IMR-90 (cell line): ENCODE measurements around the gene USP5. TPM values are rescaled to one million over a fixed set of nuclear protein-coding genes. Genes with fewer than 3 reads are reported as not detected.

Experiments used
- ATAC-seq: fragments of 200-7000 bp; cut with Tn5 transposase; 2 replicates; pipeline ENCODE4 v1.9.1; 2020; ENCODE audit warnings: low read depth, mild to moderate bottlenecking, moderate library complexity
- BruUV-seq: library from RNA; stranded (reverse); fragments of 400-500 nt; replicated peaks from 2 replicates; lab custom pipeline; 2021; lab: Mats Ljungman, UMichigan
- CTCF ChIA-PET: fragments of 300-600 bp; formaldehyde crosslinking; extraction: SDS; loops from one replicate; lab custom pipeline; 2021; ENCODE audit warnings: antibody characterized with exemption; lab: Yijun Ruan, JAX
- POLR2A ChIA-PET: fragments of 300-600 bp; sonication (Branson Sonifier 250); formaldehyde crosslinking; loops from one replicate; lab custom pipeline; 2022; ENCODE audit warnings: antibody characterized with exemption; ENCODE audit not compliant: unreplicated experiment; lab: Charles Lee
- DNase-seq: peaks from one replicate; pipeline ENCODE4 v3.0.0; 2013
- H2AFZ ChIP-seq: replicated peaks from 2 replicates; pipeline ENCODE3; 2013; ENCODE audit warnings: low read length, mild to moderate bottlenecking; ENCODE audit not compliant: poor library complexity
- H2AK5ac ChIP-seq: 2 replicates; pipeline ENCODE4 v1.6.1; 2013; ENCODE audit warnings: low read depth, low read length, inconsistent platforms
- H2AK9ac ChIP-seq: replicated peaks from 2 replicates; pipeline ENCODE3; 2013; ENCODE audit warnings: mild to moderate bottlenecking, low read depth, low read length, moderate library complexity; ENCODE audit not compliant: poor library complexity
- H2BK120ac ChIP-seq: 2 replicates; pipeline ENCODE4 v1.6.1; 2013; ENCODE audit warnings: low read depth, low read length, inconsistent platforms
- H2BK15ac ChIP-seq: 3 replicates; pipeline ENCODE4 v1.6.1; 2013; ENCODE audit warnings: low read depth, low read length, inconsistent platforms
- H2BK20ac ChIP-seq: 2 replicates; pipeline ENCODE4 v1.6.1; 2013; ENCODE audit warnings: low read depth, mild to moderate bottlenecking, inconsistent platforms, low read length, moderate library complexity
- H2BK5ac ChIP-seq: 2 replicates; pipeline ENCODE4 v1.6.1; 2013; ENCODE audit warnings: mild to moderate bottlenecking, low read depth, low read length, inconsistent platforms; ENCODE audit not compliant: poor library complexity, severe bottlenecking
- H3K14ac ChIP-seq: replicated peaks from 2 replicates; pipeline ENCODE4 v1.6.1; 2013; ENCODE audit warnings: low read depth, low read length, inconsistent platforms
- H3K18ac ChIP-seq: 2 replicates; pipeline ENCODE4 v1.6.1; 2013; ENCODE audit warnings: low read depth, low read length, control low read depth
- H3K23ac ChIP-seq: 2 replicates; pipeline ENCODE4 v1.6.1; 2013; ENCODE audit warnings: low read depth, low read length, inconsistent platforms
- H3K27ac ChIP-seq: 2 replicates; pipeline ENCODE4 v1.5.1; 2013; ENCODE audit warnings: mild to moderate bottlenecking, control low read depth, low read length; ENCODE audit not compliant: insufficient read depth
- H3K27me3 ChIP-seq: 2 replicates; pipeline ENCODE4 v1.6.1; 2013; ENCODE audit warnings: low read length; ENCODE audit not compliant: control insufficient read depth, insufficient read depth
- H3K36me3 ChIP-seq: 2 replicates; pipeline ENCODE4 v1.6.1; 2013; ENCODE audit warnings: low read length, mixed read lengths; ENCODE audit not compliant: control insufficient read depth, insufficient read depth
- H3K4ac ChIP-seq: 2 replicates; pipeline ENCODE4 v1.6.1; 2013; ENCODE audit warnings: low read depth, low read length, inconsistent platforms
- H3K4me1 ChIP-seq: 2 replicates; pipeline ENCODE4 v1.6.1; 2013; ENCODE audit warnings: low read length, mixed read lengths; ENCODE audit not compliant: control insufficient read depth, insufficient read depth
- H3K4me2 ChIP-seq: 2 replicates; pipeline ENCODE4 v1.6.1; 2013; ENCODE audit warnings: low read depth, mild to moderate bottlenecking, control low read depth, low read length, moderate library complexity
- H3K4me3 ChIP-seq: 2 replicates; pipeline ENCODE4 v1.5.1; 2013; ENCODE audit warnings: low read depth, mild to moderate bottlenecking, control low read depth, low read length, moderate library complexity; ENCODE audit not compliant: insufficient read depth
- H3K56ac ChIP-seq: 2 replicates; pipeline ENCODE4 v1.6.1; 2013; ENCODE audit warnings: low read length, inconsistent platforms; ENCODE audit not compliant: insufficient read depth; ENCODE audit errors: extremely low read depth
- H3K79me1 ChIP-seq, 2 experiments: 2 replicates each; pipeline ENCODE4 v1.6.1; 2013; ENCODE audit warnings: low read length in 2 of 2, inconsistent platforms in 1 of 2, low read depth in 1 of 2
- H3K9ac ChIP-seq: 2 replicates; pipeline ENCODE4 v1.6.1; 2013; ENCODE audit warnings: low read depth, low read length, control low read depth
- H3K9me1 ChIP-seq: 2 replicates; pipeline ENCODE4 v1.6.1; 2013; ENCODE audit warnings: low read length, inconsistent platforms; ENCODE audit not compliant: insufficient read depth
- H3K9me3 ChIP-seq: 2 replicates; pipeline ENCODE4 v1.6.1; 2013; ENCODE audit warnings: low read length; ENCODE audit not compliant: control insufficient read depth, insufficient read depth
- H4K20me1 ChIP-seq: 2 replicates; pipeline ENCODE4 v1.6.1; 2013; ENCODE audit warnings: low read length, inconsistent platforms; ENCODE audit not compliant: insufficient read depth
- H4K5ac ChIP-seq: 2 replicates; pipeline ENCODE4 v1.6.1; 2013; ENCODE audit warnings: mild to moderate bottlenecking, low read depth, low read length, control low read depth
- H4K8ac ChIP-seq, 2 experiments: 2 replicates each; pipeline ENCODE4 v1.6.1; 2013; ENCODE audit warnings: low read depth in 2 of 2, low read length in 2 of 2, control low read depth in 1 of 2, inconsistent platforms in 1 of 2
- H4K91ac ChIP-seq: 2 replicates; pipeline ENCODE4 v1.6.1; 2013; ENCODE audit warnings: low read depth, low read length, inconsistent platforms; ENCODE audit not compliant: insufficient read depth
- CEBPB ChIP-seq: IDR thresholded peaks from 2 replicates; pipeline ENCODE4 v1.6.1; 2012; ENCODE audit warnings: low read depth, low read length, improper control_type of control experiment
- CHD1 ChIP-seq: IDR thresholded peaks from 2 replicates; pipeline ENCODE4 v1.6.1; 2012; ENCODE audit warnings: low read depth, low read length, improper control_type of control experiment
- FOS ChIP-seq: fragments of 150-350 bp; IDR thresholded peaks from 2 replicates; pipeline ENCODE4 v1.6.1; 2016; ENCODE audit warnings: low read depth, low read length
- MAZ ChIP-seq: IDR thresholded peaks from 2 replicates; pipeline ENCODE4 v1.6.1; 2012; ENCODE audit warnings: low read depth, mild to moderate bottlenecking, low read length, improper control_type of control experiment, moderate library complexity, borderline replicate concordance
- RAD21 ChIP-seq: IDR thresholded peaks from 2 replicates; pipeline ENCODE4 v1.6.1; 2012; ENCODE audit warnings: low read length, improper control_type of control experiment
- SMC3 ChIP-seq: fragments of 150-350 bp; IDR thresholded peaks from 2 replicates; pipeline ENCODE4 v1.6.1; 2016; ENCODE audit warnings: low read depth, mild to moderate bottlenecking, antibody characterized with exemption, low read length, moderate library complexity
- USF2 ChIP-seq: fragments of 150-350 bp; IDR thresholded peaks from 2 replicates; pipeline ENCODE4 v1.6.1; 2017; ENCODE audit warnings: mild to moderate bottlenecking, antibody characterized with exemption, low read length, low read depth
- WGBS, 2 experiments: methylation state at CpG; one replicate each; pipeline versions ENCODE4 v1.1.5 to v1.1.7; 2013; ENCODE audit warnings: missing lambda C conversion rate in 2 of 2; ENCODE audit not compliant: insufficient read length in 1 of 2; ENCODE audit errors: extremely low coverage in 2 of 2; 5-methylcytosine and 5-hydroxymethylcytosine counted together
- dilution Hi-C: fragments of 300-500 bp; cut with HindIII; formaldehyde crosslinking; loops from one replicate; pipeline ENCODE4 v1.14.3; 2018; ENCODE audit warnings: low sequenced_read_pairs; ENCODE audit not compliant: unreplicated experiment
- in situ Hi-C: fragments of 300-500 bp; cut with MboI; formaldehyde crosslinking; loops from 3 replicates; pipeline ENCODE4 v1.14.3; 2019; ENCODE audit warnings: low sequenced_read_pairs, inconsistent platforms, mixed read lengths
- intact Hi-C: fragments of 100-400 bp; cut with micrococcal nuclease; formaldehyde crosslinking; loops from 2 replicates; pipeline ENCODE4 v1.10.0; 2022
- polyA plus RNA-seq, 3 experiments: library from polyadenylated mRNA; depleted of rRNA; stranded (reverse); fragments of >200 nt; gene quantifications; 2 replicates each; pipeline ENCODE4 v1.2.3, GENCODE V29; 2012; ENCODE audit warnings: low replicate concordance in 1 of 3
- total RNA-seq: library from RNA; depleted of rRNA; stranded (reverse); fragments of >200 nt; gene quantifications from 2 replicates; pipeline ENCODE4 v1.2.3, GENCODE V29; 2012

The USP5 gene
- total and polyA plus RNA-seq, 2 of the 4 experiments (the other 2 are of a cell fraction): 69.7 to 125 TPM

DNA sequence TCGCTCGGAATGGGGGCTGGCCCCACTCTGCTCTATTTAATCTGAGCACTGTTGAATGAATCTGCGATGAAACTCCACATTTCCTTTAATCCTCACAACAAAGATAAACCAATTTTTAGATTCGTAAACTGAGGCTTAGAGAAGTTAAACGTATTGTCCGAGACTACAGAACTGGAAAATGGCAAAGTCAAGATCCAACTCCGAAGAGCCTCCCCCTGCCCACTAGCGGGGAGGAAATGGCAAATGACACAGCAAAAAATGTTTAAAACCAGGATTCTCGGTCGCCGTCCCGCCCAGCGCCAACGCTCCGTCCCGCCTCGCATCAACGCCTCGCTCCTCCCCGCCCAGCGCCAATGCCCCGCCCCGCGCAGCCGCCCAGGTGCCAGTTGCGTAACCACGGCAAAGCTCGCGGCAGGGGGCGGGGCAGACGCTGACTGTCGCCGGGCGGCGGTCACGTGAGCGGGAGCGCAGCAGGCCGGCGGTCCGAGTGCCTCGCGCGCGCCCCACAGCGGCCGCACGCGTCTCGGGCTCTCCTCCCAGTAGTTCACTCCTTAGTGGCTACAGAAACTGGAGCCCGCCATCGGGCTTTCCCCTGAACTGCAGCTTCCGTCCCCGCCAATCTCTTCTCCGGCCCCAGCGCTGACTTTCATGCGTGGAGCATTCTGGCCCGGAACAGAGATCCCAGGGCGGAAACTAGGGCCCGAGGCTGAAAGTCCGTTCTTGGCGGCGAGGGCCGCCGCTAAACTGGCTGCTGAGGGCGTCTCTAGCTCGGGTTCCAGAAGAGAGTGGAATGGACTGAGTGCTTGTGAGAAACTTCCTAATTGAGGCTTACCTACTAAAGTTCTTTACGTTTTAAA is 39.1 kb downstream of the USP5 start (continued):
- TF ChIP-seq CHD1 (no peak; the same call in 1 of the 2 replicates), CEBPB (peak; percentile 100), MAZ (peak; percentile 96; the same call in 1 of the 2 replicates), SMC3 (peak; percentile 55)

DNA sequence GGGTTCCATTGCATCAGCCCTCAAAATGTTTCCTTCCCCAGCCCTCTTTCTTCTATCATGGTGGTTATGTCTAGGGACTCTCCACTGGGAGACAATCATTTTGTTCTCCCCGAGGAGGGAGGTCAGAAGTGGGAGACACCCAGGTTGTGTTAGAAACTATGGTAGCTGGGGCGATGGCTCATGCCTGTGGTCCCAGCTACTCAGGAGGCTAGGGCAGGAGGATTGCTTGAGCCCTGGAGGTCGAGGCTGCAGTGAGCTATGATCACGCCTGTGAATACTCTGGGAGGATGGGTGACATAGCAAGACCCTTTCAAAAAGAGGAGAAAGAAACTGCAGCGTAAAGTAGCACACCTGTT is 39.7 kb downstream of the USP5 start:
- Histone ChIP-seq H3K9ac (peak overlapping the region; percentile 79), H3K9me1 (0 out of 2 replicates have a peak, but pooled peaks cover 12% of the 10 kb centered on the region), H2AK5ac (peak overlapping the region; percentile 95), H4K20me1 (no peaks in the 10 kb centered on the region), H3K14ac (peak overlapping the region; percentile 47), H2BK120ac (peak overlapping the region; percentile 13), H4K91ac (peak overlapping the region; percentile 86), H3K27ac (peak overlapping the region; percentile 88), H3K27me3 (no peaks in the 10 kb centered on the region), H2AK9ac (peak overlapping the region; percentile 47), H3K4ac (peak overlapping the region; percentile 83), H3K79me1 (peaks cover 5 to 20% of the 10 kb centered on the region in 2 experiments; a peak in 3 of 4 replicates), H3K4me3 (peak overlapping the region; percentile 39), H2AFZ (peak overlapping the region; percentile 95), H3K36me3 (0 out of 2 replicates have a peak, but pooled peaks cover 1% of the 10 kb centered on the region), H2BK5ac (peak overlapping the region; percentile 68), H3K56ac (peak overlapping the region; percentile 67), H3K4me2 (peak overlapping the region; percentile 61), H4K5ac (peak overlapping the region; percentile 86), H3K4me1 (peaks cover 2% of the 10 kb centered on the region), H2BK20ac (no peak overlapping the region; the same call in 1 of the 2 replicates), H3K23ac (peak overlapping the region; percentile 48), H3K9me3 (no peaks in the 10 kb centered on the region), H4K8ac (peak overlapping the region; percentile 95 to 99), H3K18ac (peak overlapping the region; percentile 62), H2BK15ac (peak overlapping the region; percentile 36; the same call in 1 of the 3 replicates)
- BruUV-seq: no TSS peak
- in situ Hi-C loops (no loop called here), dilution Hi-C loops (no loop called here), intact Hi-C loops (loop anchor here (1.0 kb wide), 2 partner anchors 18 to 66 kb away; partner anchors contain the start of gene SPSB2)
- WGBS, 2 experiments: no CpG with 5 or more reads among the region's 5 CpGs
- no peak for TF ChIP-seq FOS
- no peak for TF ChIP-seq USF2
- TF ChIP-seq RAD21: no peak
- TF ChIP-seq SMC3: no peak
- ChIA-PET POLR2A (interaction anchor here (0.5 to 1.4 kb wide), 8 partner anchors 10 to 931 kb away, joined by 3 to 12 read pairs (median 5); partner anchors contain the start of gene SPSB2), CTCF (interaction anchor here (0.6 to 2.0 kb wide), 7 partner anchors 12 to 39 kb away, joined by 3 to 17 read pairs (median 5); partner anchors contain the start of genes LRRC23 and SPSB2)
- no peak for DNase-seq
- ATAC-seq: no peak
